GM12878 (cell line): ENCODE measurements around the gene RCE1. TPM values are rescaled to one million over a fixed set of nuclear protein-coding genes. Genes with fewer than 3 reads are reported as not detected.

Source experiments
- CHD2 ChIP-seq: IDR thresholded peaks from 2 replicates; pipeline ENCODE4 v1.6.1; 2011; ENCODE audit warnings: low read depth, low read length, improper control_type of control experiment, borderline replicate concordance
- CUX1 ChIP-seq: IDR thresholded peaks from 2 replicates; pipeline ENCODE4 v1.6.1; 2012; ENCODE audit warnings: improper control_type of control experiment, low read depth, low read length; ENCODE audit not compliant: insufficient replicate concordance
- EGR1 ChIP-seq, 2 experiments: IDR thresholded peaks; 1 replicate in 1 of 2; 2 replicates in 1 of 2; pipeline ENCODE4 v1.6.1; 2011 to 2012; ENCODE audit warnings: low read depth in 2 of 2, low read length in 2 of 2, borderline replicate concordance in 1 of 2, mild to moderate bottlenecking in 1 of 2, moderate library complexity in 1 of 2
- ESRRA ChIP-seq: IDR thresholded peaks from 2 replicates; pipeline ENCODE4 v1.6.1; 2012; ENCODE audit warnings: mild to moderate bottlenecking, low read length, improper control_type of control experiment
- NFXL1 ChIP-seq: fragments of 450-650 bp; IDR thresholded peaks from 2 replicates; pipeline ENCODE4 v1.6.1; 2017; ENCODE audit warnings: antibody characterized with exemption, mild to moderate bottlenecking, borderline replicate concordance
- RAD21 ChIP-seq: IDR thresholded peaks from 2 replicates; pipeline ENCODE4 v1.6.1; 2011; ENCODE audit warnings: mild to moderate bottlenecking, low read depth, low read length, moderate library complexity; ENCODE audit not compliant: insufficient read depth
- RFX5 ChIP-seq: IDR thresholded peaks from 2 replicates; pipeline ENCODE4 v1.6.1; 2011; ENCODE audit warnings: low read depth, low read length, improper control_type of control experiment
- SMAD1 ChIP-seq: fragments of 450-650 bp; IDR thresholded peaks from 2 replicates; pipeline ENCODE4 v1.6.1; 2018; ENCODE audit warnings: mild to moderate bottlenecking, low read depth; ENCODE audit not compliant: partially characterized antibody
- SMAD5 ChIP-seq: IDR thresholded peaks from 2 replicates; pipeline ENCODE4 v1.6.1; 2016; ENCODE audit warnings: antibody characterized with exemption, low read depth
- ZBTB33 ChIP-seq: fragments of 450-650 bp; IDR thresholded peaks from 2 replicates; pipeline ENCODE4 v1.6.1; 2017; ENCODE audit warnings: mild to moderate bottlenecking
- ZSCAN29 ChIP-seq: fragments of 450-650 bp; IDR thresholded peaks from 2 replicates; pipeline ENCODE4 v1.6.1; 2017; ENCODE audit warnings: mild to moderate bottlenecking, moderate library complexity
- polyA plus RNA-seq, 11 experiments: library from polyadenylated mRNA; depleted of rRNA in 4 of 11; unstranded in 6 of 11; stranded (reverse) in 5 of 11; fragments of >200 nt; fragmentation: Nextera tagmentation in 4 of 11; fragmentation: Illumina TruSeq in 1 of 11; extraction: Ambion mirVana in 4 of 11; extraction: Trizol in 1 of 11; gene quantifications; 1 replicate in 1 of 11; 2 replicates in 10 of 11; pipeline versions ENCODE4 v1.2.1 to v1.2.3, GENCODE V29; 2011 to 2016; ENCODE audit warnings: inconsistent platforms in 2 of 11, missing spikeins in 2 of 11, low read depth in 1 of 11
- total RNA-seq, 4 experiments: library from RNA; depleted of rRNA in 3 of 4; stranded (reverse); fragments of >200 nt in 3 of 4; fragmentation: Illumina TruSeq in 1 of 4; extraction: Trizol in 1 of 4; gene quantifications; 2 replicates each; pipeline versions ENCODE4 v1.2.1 to v1.2.3, GENCODE V29; 2013 to 2021
- TF ChIP-seq, protein P1 (sequence below): fragments of 450-650 bp; IDR thresholded peaks from 2 replicates; pipeline ENCODE4 v1.6.1; 2014; ENCODE audit warnings: mild to moderate bottlenecking
- TF ChIP-seq, protein P2 (sequence below): IDR thresholded peaks from 2 replicates; pipeline ENCODE4 v1.6.1; 2012; ENCODE audit warnings: low read depth, low read length, improper control_type of control experiment
- TF ChIP-seq, protein P3 (sequence below): fragments of 150-350 bp; IDR thresholded peaks from 2 replicates; pipeline ENCODE4 v1.6.1; 2016; ENCODE audit warnings: low read depth, low read length

The RCE1 gene
- total and polyA plus RNA-seq, 10 of the 15 experiments (the other 5 are each of a cell fraction or from before 2014, with no cell fraction given), result 0.79 to 32.9 (median 16.4) TPM

DNA sequence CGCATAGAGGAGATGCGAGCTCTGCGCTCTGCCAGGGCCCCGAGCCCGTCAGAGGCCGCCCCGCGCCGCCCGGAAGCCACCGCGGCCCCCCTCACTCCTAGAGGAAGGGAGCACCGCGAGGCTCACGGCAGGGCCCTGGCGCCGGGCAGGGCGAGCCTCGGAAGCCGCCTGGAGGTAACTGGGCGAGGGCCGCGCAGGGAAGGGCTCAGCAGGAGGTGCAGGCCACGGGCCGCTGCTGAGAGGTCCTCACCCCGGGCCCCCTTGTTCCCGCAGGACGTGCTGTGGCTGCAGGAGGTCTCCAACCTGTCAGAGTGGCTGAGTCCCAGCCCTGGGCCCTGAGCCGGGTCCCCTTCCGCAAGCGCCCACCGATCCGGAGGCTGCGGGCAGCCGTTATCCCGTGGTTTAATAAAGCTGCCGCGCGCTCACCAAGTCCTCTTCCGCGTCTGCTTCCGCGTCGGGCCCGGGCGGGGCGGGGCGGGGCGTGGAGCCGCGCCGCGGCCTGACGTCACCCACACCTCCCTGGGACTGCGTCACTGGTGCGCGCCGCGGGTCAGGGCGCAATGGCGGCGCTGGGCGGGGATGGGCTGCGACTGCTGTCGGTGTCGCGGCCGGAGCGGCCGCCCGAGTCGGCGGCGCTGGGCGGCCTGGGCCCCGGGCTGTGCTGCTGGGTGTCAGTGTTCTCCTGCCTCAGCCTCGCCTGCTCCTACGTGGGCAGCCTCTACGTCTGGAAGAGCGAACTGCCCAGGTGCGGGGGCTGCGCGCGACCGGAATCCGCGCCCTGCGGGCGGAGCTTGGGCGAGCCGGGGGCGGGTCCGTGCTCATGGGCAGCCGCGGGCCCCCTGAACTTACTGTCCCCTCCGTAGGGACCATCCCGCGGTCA, at the start of gene RCE1 (continued):
- TF ChIP-seq ZBTB33 (peak; percentile 28; the same call in 1 of the 2 replicates), RAD21 (no peak), SMAD5 (peak; percentile 79), ESRRA (peak; percentile 53; the same call in 1 of the 2 replicates), SMAD1 (no peak), NFXL1 (0 out of 2 replicates have a peak, but pooled peaks have one; percentile 88), RFX5 (peak; percentile 69), CUX1 (no peak), ZSCAN29 (0 out of 2 replicates have a peak, but pooled peaks have one; percentile 8), CHD2 (no peak; the same call in 1 of the 2 replicates), EGR1 (IDR thresholded peaks at IDR 0.05; ENCODE audit: borderline replicate concordance in 1 of 2, low read depth in 2 of 2, low read length in 2 of 2) (peak in 1 of 2 experiments; percentile 78; a peak in 2 of 3 replicates)
- TF ChIP-seq, protein P1, sequence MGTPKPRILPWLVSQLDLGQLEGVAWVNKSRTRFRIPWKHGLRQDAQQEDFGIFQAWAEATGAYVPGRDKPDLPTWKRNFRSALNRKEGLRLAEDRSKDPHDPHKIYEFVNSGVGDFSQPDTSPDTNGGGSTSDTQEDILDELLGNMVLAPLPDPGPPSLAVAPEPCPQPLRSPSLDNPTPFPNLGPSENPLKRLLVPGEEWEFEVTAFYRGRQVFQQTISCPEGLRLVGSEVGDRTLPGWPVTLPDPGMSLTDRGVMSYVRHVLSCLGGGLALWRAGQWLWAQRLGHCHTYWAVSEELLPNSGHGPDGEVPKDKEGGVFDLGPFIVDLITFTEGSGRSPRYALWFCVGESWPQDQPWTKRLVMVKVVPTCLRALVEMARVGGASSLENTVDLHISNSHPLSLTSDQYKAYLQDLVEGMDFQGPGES, result no peak
- TF ChIP-seq, protein P2, sequence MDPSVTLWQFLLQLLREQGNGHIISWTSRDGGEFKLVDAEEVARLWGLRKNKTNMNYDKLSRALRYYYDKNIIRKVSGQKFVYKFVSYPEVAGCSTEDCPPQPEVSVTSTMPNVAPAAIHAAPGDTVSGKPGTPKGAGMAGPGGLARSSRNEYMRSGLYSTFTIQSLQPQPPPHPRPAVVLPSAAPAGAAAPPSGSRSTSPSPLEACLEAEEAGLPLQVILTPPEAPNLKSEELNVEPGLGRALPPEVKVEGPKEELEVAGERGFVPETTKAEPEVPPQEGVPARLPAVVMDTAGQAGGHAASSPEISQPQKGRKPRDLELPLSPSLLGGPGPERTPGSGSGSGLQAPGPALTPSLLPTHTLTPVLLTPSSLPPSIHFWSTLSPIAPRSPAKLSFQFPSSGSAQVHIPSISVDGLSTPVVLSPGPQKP, result no peak
- TF ChIP-seq, protein P3, sequence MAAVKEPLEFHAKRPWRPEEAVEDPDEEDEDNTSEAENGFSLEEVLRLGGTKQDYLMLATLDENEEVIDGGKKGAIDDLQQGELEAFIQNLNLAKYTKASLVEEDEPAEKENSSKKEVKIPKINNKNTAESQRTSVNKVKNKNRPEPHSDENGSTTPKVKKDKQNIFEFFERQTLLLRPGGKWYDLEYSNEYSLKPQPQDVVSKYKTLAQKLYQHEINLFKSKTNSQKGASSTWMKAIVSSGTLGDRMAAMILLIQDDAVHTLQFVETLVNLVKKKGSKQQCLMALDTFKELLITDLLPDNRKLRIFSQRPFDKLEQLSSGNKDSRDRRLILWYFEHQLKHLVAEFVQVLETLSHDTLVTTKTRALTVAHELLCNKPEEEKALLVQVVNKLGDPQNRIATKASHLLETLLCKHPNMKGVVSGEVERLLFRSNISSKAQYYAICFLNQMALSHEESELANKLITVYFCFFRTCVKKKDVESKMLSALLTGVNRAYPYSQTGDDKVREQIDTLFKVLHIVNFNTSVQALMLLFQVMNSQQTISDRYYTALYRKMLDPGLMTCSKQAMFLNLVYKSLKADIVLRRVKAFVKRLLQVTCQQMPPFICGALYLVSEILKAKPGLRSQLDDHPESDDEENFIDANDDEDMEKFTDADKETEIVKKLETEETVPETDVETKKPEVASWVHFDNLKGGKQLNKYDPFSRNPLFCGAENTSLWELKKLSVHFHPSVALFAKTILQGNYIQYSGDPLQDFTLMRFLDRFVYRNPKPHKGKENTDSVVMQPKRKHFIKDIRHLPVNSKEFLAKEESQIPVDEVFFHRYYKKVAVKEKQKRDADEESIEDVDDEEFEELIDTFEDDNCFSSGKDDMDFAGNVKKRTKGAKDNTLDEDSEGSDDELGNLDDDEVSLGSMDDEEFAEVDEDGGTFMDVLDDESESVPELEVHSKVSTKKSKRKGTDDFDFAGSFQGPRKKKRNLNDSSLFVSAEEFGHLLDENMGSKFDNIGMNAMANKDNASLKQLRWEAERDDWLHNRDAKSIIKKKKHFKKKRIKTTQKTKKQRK, result no peak
